Measurements from ENCODE around the gene CD24. TPM values are rescaled to one million over a fixed set of nuclear protein-coding genes. Genes with fewer than 3 reads are reported as not detected.
A peak's percentile ranks its signal among the peaks of the same experiment; 100 is the strongest.

The CD24 gene
- total and polyA plus RNA-seq, 2 of the 8 experiments (the other 6 are each of a cell fraction or from before 2014, with no cell fraction given): 2,134 to 2,327 TPM

GRCh38 chr6:106976270-106976669 is 1.7 kb upstream of the CD24 start:
- Histone ChIP-seq H3K56ac (replicated peaks; ENCODE audit: insufficient read length, low read depth, low read length) (no peak overlapping the region), H3K36me3 (ENCODE audit: control insufficient read depth in 2 of 4, insufficient read depth in 4 of 4, low read length in 3 of 4) (peaks cover 3 to 28% (median 19%) of the 10 kb centered on the region in 4 experiments; a peak in 6 of 8 replicates), H4K8ac (ENCODE audit: extremely low read depth, insufficient read depth, low read length) (no peak overlapping the region), H4K20me1 (replicated peaks in 1 of 2; ENCODE audit: control insufficient read depth in 1 of 2, insufficient read depth in 2 of 2, low read length in 2 of 2) (peaks cover 14 to 20% of the 10 kb centered on the region in 2 experiments), H3K4ac (replicated peaks; ENCODE audit: insufficient read length, low read depth, low read length) (no peak overlapping the region), H2BK12ac (ENCODE audit: low read depth, low read length) (no peak overlapping the region; the same call in 1 of the 2 replicates), H3K79me2 (ENCODE audit: control insufficient read depth in 1 of 2, insufficient read depth in 2 of 2, low read length in 2 of 2) (peaks cover 24 to 58% of the 10 kb centered on the region in 2 experiments), H3K4me3 (ENCODE audit: extremely low read depth in 1 of 4, insufficient read depth in 2 of 4, low read depth in 3 of 4, low read length in 4 of 4) (peak overlapping the region; percentile 66 to 93 (median 82); a peak in 7 of 8 replicates), H2AFZ (ENCODE audit: low read length) (no peak overlapping the region), H4K5ac (ENCODE audit: insufficient read length, low read depth, low read length) (peak overlapping the region; percentile 95), H3K4me1 (replicated peaks in 1 of 4; ENCODE audit: control insufficient read depth in 3 of 4, insufficient read depth in 4 of 4, low read length in 3 of 4) (peaks cover 0 to 12% (median 4%) of the 10 kb centered on the region in 4 experiments; a peak in 4 of 7 replicates), H2BK5ac (ENCODE audit: low read depth, low read length) (no peak overlapping the region), H2BK120ac (replicated peaks; ENCODE audit: low read depth, low read length) (no peak overlapping the region), H3K4me2 (ENCODE audit: insufficient read depth in 1 of 2, low read depth in 2 of 2, low read length in 2 of 2) (peak overlapping the region; percentile 67 to 70), H3K27ac (ENCODE audit: low read depth, low read length) (no peak overlapping the region), H2BK20ac (ENCODE audit: low read length) (no peak overlapping the region), H3K18ac (ENCODE audit: extremely low read depth, low read length) (0 out of 2 replicates have a peak overlapping the region, but pooled peaks have one; percentile 52), H3K27me3 (replicated peaks in 1 of 4; ENCODE audit: control insufficient read depth in 3 of 4, extremely low read depth in 1 of 4, insufficient read depth in 3 of 4, low read length in 3 of 4) (no peaks in the 10 kb centered on the region), H3K23me2 (ENCODE audit: low read depth, low read length) (peaks cover 5% of the 10 kb centered on the region), H3K9me3 (ENCODE audit: insufficient read depth in 2 of 2, low read depth in 1 of 2, low read length in 1 of 2) (no peaks in the 10 kb centered on the region), H2AK5ac (ENCODE audit: low read depth, low read length) (no peak overlapping the region; the same call in 1 of the 2 replicates), H3K9ac (replicated peaks in 1 of 4; ENCODE audit: extremely low read depth in 1 of 4, low read depth in 3 of 4, low read length in 3 of 4) (peak overlapping the region in 1 of 4 experiments; percentile 34; a peak in 2 of 7 replicates), H3K79me1 (ENCODE audit: low read depth, low read length) (no peaks in the 10 kb centered on the region), H2BK15ac (ENCODE audit: low read length) (no peak overlapping the region), H3K14ac (ENCODE audit: insufficient read length) (no peak overlapping the region), H4K91ac (replicated peaks; ENCODE audit: insufficient read length, low read length) (peak overlapping the region; percentile 4), H3K23ac (ENCODE audit: insufficient read length) (no peak overlapping the region)
- ChIA-PET POLR2A (ENCODE audit: partially characterized antibody) (interaction anchor here (0.6 to 2.7 kb wide), 8 partner anchors 9 to 648 kb away, joined by 3 to 8 read pairs (median 4); no protein-coding TSS in a partner anchor), CTCF (ENCODE audit: partially characterized antibody) (interaction anchor here (0.8 to 2.6 kb wide), 3 partner anchors 22 to 531 kb away, joined by 3 to 15 read pairs (median 5); no protein-coding TSS in a partner anchor)
- TF ChIP-seq TCF12 (IDR thresholded peaks at IDR 0.05; ENCODE audit: low read depth, low read length) (no peak), TEAD4 (IDR thresholded peaks at IDR 0.05; ENCODE audit: low read depth, low read length) (no peak)
- WGBS, 2 experiments (ENCODE audit: extremely low coverage in 1 of 2, insufficient coverage in 1 of 2, insufficient read length in 1 of 2, insufficient replicate concordance in 2 of 2, low coverage in 1 of 2, low lambda C conversion rate in 2 of 2, missing lambda C conversion rate in 1 of 2): 62% methylated on average over 5 of the region's 5 CpGs; no CpG with 5 or more reads in 1 of the 2 experiments
- no peak for DNase-seq (ENCODE audit: low read depth in 1 of 2, low spot score in 2 of 2)
- no peak for FAIRE-seq

Measured in H1 (cell line).